Activated CD8-positive, alpha-beta memory T cell treated with anti-CD3 and anti-CD28 coated beads for 36 hours (primary cell): ENCODE data around the gene FBLN1. TPM values are rescaled to one million over a fixed set of nuclear protein-coding genes. Genes with fewer than 3 reads are reported as not detected.
"Not testable (repeated sequence)": the region's sequence is repeated elsewhere in the genome, so short reads cannot be mapped to it uniquely, and the experiment has no call there.

Source experiments
- CTCF ChIA-PET: fragments of 350-600 bp; sonication (Branson Sonifier 250); formaldehyde crosslinking; loops from one replicate; lab custom pipeline; 2021; ENCODE audit warnings: antibody characterized with exemption; lab: Charles Lee
- POLR2A ChIA-PET: fragments of 350-600 bp; sonication (Branson Sonifier 250); formaldehyde crosslinking; loops from one replicate; lab custom pipeline; 2021; ENCODE audit warnings: antibody characterized with exemption; lab: Charles Lee
- total RNA-seq, 2 experiments: library from RNA; stranded (reverse); gene quantifications; one replicate each; pipeline ENCODE4 v1.2.3, GENCODE V29; 2021

FBLN1 gene
- total RNA-seq, 2 experiments from 2014 or later: not detected

DNA sequence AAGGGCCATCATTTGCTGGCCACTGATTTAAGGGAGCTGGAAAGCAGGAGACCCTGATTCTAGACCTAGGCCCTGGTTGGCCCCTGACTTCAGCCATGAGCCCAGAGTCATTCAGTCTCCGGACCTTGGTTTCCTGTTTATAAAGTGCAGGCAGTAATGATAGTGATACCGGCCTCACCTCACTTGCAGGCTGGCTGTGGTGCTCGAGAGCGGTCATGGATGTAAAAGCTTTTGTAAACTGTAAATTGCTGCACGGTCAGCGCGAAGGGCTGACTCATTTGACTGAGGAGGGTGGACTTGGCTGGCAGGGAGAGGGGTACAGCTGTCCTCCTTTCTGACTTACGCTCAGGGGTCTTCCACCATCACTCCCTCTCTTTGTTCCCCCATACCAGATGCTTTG lies 37.4 kb downstream of the FBLN1 start:
- CTCF ChIA-PET: no interaction called here
- POLR2A ChIA-PET: no interaction called here

DNA sequence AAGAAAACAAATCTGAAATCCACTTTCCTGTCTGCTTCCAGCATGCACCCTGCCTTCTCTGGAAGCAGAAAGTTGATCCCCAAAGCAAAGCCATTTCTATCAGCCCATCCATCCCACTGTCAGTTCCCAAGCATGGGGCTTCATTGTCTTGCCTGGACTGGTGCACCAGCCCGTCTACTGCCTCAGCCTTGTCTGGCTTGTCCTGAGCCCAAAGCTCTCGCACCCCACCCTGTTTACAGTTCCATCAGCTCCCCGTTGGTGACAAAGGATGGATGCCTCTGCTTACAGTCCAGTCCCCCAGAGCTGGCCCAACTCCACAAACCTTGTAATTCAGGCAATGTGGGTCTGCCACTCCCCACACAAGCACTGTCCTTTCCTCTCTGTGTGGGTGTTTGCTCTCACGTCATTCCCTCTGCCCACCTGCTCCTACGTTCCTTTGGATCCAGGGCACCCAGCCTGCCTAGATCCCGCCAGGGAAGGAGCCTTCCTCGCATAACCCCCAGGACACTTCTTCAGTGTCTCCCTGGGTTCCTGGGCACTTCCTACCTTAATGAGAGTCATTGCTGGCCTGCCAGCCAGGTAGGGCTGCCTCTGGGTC lies 38.8 kb downstream of the FBLN1 start:
- POLR2A ChIA-PET: no interaction called here

DNA sequence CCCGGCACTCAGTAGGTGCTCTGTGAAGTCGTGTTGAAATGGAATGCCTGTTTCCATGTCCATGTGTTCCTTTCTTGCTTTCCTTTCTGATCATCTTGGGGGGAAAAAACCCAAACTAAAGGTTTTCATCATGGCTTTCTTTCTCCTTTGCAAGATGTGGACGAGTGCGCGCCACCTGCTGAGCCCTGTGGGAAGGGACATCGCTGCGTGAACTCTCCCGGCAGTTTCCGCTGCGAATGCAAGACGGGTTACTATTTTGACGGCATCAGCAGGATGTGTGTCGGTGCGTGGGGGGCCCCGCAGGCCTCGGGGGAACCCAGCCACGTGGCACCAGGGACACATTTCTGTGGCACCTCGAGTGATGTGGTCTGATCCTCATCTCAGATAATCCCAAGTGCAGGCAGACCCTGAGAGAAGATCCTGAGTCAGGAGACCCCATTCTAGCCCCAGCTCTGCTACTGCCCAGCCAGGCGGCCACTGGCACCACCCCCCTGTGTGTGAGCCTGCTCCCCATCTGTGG lies 39.4 kb downstream of the FBLN1 start:
- CTCF ChIA-PET: no interaction called here
- POLR2A ChIA-PET: no interaction called here

More for the DNA sequence above, 38.8 kb downstream of the FBLN1 start:
- CTCF ChIA-PET: no interaction called here

DNA sequence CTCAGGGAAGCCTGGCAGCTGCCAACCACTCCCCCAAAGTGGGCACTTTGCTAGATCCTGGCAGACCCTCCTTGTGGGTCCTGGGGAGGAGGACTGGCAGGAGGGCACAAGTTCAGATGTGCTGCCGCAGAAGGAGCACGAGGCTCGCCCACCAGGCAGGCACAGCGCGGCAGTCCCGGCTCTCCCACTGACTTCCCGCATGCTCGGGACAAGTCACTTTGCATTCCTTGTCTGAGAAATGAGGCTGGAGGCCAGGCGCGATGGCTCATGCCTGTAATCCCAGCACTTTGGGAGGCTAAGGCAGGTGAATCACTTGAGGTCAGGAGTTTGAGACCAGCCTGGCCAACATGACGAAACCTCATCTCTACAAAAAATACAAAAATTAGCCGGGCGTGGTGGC lies 40.1 kb downstream of the FBLN1 start:
- POLR2A ChIA-PET, CTCF ChIA-PET: not testable (repeated sequence)

DNA sequence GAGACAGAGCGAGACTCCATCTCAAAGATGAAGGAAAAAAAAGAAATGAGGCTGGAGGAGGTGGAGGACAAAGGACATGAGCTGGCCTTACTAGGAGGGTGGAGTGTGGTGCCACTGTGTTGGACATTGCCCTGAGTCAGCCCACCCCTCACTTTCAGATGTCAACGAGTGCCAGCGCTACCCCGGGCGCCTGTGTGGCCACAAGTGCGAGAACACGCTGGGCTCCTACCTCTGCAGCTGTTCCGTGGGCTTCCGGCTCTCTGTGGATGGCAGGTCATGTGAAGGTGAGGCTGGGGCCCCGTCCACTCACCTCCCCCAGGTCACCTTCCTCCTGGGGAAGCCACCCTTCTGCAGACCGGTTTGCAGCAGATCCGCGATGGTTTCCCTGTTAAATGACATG lies 40.6 kb downstream of the FBLN1 start:
- CTCF ChIA-PET: no interaction called here

DNA sequence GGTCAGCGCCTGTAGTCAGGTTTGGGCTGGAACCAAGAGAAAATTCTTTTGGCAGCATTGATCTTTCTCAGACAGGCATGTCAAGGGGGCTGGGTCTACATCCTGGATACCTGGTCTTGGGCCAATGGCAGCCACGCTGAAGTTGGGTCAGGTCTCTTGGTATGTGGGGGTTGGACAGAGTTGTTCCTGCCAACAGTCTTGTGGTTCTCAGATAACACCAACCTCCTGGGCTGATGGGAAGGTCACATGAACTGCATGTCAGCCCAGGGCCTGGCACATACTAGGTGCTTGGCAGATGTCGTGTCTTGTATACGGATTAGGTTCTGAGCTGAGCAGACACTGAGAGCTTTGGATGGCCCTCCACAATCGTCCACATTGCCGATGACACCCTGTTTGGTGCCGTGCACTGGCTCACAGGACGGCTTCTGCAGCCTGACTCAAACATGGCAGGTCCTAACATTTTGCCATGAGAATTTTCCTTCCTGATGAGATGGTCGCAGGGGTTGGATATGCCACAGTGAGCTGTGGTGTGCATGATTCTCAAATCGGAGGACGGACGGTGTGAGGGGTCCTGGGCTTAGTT lies 42.0 kb downstream of the FBLN1 start:
- POLR2A ChIA-PET: no interaction called here
- CTCF ChIA-PET: interaction anchor here (0.7 kb wide), 1 partner anchor 10 kb away, joined by 3 read pairs; no protein-coding TSS in a partner anchor

More for the DNA sequence above, 40.6 kb downstream of the FBLN1 start:
- POLR2A ChIA-PET: no interaction called here

DNA sequence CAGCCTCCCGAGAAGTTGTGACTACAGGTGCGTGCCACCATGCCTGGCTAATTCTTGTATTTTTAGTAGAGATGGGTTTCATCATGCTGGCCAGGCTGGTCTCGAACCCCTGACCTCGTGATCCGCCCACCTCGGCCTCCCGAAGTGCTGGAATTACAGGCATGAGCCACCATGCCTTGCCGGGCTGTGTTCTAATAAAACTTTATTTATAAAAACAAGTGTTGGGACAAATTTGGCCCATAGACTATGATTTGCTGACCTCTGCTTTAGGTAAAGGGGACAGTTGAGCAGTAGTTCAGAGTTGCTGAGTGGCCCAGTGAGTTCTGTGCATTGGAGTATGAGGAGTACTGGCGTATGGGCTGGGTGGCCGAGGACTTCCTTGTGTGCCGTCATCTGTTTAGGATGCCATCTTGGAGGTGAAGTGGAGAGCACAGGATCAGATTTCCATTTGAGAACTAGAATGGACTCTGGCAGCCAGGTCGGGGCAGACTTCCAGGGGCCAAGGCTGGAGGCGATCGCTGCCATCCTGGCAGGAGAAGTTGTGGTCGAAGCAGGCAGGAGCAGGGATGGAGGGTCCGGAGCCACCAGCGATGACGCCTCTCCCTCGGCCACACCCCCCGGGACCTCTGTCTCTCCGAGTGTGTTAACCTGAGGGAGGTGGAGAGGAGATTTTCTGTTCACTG lies 43.8 kb downstream of the FBLN1 start:
- POLR2A ChIA-PET: no interaction called here
- CTCF ChIA-PET: no interaction called here

DNA sequence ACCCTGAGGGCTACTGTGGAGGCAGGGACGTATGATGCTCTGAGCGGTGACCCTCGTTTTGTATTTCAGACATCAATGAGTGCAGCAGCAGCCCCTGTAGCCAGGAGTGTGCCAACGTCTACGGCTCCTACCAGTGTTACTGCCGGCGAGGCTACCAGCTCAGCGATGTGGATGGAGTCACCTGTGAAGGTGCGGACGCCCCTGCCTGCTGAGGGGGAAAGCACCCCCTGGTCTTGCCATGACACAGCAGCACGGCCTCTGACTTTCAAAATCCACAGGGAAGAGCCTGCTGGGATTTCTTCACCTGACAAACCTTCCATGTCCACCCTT lies 44.3 kb downstream of the FBLN1 start:
- CTCF ChIA-PET: no interaction called here
- POLR2A ChIA-PET: no interaction called here

DNA sequence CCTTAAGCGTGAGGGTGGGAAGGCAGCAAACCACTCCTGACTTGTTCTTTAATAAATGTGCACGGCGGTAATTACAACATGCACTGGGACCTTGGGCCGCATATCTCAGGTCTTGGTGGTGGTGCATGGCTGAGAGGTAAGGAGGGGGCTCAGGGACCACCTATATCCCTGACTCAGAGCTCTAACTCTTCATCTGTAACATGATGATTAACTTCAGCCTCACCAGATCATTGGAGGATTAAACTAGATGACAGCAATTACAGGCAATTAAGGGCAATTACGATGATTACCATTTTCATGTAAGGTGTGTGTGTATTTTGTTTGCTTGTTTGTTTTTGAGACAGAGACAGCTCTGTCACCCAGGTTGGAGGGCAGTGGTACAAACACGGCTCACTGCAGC lies 45.0 kb downstream of the FBLN1 start:
- ChIA-PET CTCF (no interaction called here), POLR2A (no interaction called here)

DNA sequence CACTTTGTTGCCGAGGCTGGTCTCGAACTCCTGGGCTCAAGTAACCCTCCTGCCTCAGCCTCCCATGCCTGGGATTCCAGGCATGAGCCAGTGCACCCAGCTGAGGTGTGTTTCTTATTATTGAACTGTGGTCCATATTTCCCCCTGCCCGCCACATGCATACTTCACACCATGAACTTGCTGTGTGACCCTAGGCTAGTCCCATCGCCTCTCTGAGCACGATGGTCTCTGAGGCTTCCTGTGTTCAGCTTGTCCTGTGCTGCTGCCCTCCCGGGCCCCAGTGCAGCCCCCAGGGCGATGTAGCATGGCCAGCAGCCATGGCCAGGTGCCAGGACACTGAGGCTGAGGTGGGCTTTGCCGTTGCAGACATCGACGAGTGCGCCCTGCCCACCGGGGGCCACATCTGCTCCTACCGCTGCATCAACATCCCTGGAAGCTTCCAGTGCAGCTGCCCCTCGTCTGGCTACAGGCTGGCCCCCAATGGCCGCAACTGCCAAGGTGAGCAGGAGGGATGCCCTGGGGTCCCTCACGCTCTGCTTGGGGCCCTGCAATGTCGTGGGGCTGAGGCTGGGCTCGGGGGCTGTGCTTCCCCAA lies 45.7 kb downstream of the FBLN1 start:
- POLR2A ChIA-PET: no interaction called here
- CTCF ChIA-PET: no interaction called here

DNA sequence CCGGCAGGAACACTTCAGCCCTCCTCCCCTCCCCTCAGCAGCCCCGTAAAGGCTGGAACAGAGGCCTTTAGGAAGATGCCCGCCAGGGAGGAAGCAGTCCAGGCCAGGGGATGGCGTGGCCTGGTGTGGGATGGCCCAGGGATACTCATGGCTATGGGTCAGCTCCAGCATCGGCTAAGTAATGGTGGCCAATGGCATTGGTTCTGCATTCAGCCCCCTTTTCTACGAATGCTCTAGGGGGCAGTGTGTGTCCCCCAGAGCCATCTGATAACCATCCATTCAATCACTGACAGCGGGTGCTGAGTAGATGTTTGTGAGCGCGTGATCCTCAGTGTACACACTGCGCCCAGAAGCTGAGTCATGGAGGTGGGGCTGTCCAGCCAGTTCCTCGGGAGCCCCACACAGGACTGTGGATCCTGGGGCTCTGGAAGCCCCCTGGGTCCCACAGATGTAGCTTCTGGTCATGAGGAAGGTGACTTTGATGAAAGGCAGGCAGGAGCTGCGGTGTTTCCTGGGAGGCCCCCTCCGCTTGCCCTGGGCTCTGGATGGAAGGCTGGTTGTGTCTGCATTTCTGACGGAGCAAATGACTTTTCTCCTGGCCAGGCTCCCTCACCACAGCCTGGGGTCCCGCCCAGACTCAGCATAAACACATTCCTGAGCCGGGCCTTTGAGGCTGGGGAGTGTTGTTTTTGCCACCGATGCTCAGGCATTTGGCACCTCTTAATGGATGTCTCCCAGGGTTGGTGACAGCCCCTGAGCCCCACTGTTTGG lies 46.5 kb downstream of the FBLN1 start:
- POLR2A ChIA-PET: no interaction called here

DNA sequence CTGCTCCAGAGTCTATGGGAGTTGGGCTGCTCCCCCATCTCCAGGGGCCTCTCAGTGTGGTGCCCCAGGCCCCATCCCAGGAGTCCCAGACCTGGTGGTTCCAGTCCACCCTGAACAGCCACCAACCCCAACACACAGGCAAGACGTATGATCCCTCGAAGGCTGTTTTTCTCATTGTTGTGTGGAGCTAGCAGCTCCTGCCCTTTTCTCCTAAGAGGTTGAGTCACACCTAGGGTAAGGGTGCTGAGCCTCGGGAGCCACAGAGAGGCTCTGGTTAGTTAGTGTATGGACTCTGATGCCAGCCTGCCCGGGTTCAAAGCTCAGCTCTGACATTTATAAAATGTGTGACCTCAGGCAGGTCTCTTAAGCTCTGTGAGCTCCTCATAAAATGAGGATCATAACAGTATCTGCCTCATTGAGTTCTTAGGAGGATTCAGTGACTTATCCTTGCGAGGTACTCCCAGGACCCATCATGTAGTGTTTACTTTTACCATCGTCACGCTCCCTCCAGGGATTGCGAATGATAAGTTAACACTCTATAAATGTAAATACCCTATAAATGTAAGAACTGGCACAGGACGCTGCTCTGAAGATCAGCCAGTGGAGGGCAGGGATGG lies 47.2 kb downstream of the FBLN1 start:
- POLR2A ChIA-PET: no interaction called here
- CTCF ChIA-PET: no interaction called here

More for the DNA sequence above, 46.5 kb downstream of the FBLN1 start:
- CTCF ChIA-PET: no interaction called here

DNA sequence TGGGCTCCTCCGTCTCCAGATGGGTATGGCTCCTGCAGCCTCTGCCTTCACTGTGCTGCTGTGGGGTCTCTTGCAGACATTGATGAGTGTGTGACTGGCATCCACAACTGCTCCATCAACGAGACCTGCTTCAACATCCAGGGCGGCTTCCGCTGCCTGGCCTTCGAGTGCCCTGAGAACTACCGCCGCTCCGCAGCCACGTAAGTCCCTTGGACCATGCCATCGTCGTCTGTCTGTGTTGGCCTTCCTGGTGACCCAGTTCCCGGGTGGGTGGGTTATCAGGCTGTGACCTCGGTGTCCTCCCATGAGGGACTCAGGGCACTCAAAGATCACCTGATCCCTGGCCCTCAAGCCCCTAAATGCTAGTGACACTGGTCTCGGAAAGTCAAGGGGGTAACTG lies 47.7 kb downstream of the FBLN1 start:
- POLR2A ChIA-PET: no interaction called here
- CTCF ChIA-PET: no interaction called here

DNA sequence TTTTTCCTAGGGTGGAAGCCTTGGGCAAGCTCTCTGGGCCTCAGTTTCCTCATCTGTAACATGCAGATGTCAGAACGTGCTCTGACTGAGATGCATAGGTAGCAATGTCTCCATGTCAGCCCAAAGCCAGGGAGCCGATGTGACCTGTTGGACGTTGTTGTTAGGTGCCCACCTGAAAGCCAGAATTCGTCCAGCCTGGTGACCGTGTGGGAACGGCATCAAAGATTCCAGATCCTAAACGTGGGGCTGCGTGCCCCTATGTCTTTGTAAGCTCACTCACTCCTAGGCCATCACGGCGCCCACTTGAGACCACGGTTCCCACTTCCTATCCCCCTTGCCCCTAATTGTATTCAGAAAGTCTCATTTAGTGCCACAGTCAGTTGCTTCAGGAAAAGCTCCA lies 48.2 kb downstream of the FBLN1 start:
- ChIA-PET CTCF (no interaction called here), POLR2A (no interaction called here)

DNA sequence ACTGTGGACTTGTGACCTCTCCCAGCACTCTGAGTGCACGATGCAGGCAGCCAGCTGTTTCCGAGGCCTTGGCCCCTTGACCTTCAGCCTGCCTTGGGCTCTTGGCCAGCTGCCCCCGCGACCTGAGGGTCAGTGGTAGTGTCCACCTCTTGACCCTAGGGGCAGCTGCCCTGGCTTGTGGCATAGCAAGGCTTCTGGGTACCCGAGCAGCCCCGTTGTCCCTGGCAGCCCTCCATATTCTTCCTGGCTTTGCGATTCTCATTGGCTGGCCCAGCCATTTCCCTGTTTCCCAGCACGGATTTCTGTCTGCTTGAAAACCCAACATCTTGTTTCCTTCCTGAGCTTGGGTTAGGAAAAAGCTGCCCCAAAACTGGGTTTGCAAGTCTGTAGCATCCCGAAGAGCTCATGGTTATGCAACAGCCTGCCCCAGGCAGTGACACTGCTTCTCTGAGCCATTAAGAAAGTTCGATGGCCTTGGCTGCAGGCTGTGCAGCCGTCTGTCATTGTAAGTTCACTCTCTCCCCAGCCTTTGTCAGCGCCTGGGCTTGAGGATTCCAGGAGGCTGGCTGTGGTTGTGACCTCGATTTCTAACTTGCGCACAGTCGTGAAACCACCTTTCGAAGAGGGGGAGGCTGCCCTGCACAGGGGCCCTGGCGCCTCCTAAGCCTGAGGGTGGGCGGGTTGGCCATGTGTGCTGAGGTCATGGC lies 48.8 kb downstream of the FBLN1 start:
- CTCF ChIA-PET: no interaction called here
- POLR2A ChIA-PET: no interaction called here

DNA sequence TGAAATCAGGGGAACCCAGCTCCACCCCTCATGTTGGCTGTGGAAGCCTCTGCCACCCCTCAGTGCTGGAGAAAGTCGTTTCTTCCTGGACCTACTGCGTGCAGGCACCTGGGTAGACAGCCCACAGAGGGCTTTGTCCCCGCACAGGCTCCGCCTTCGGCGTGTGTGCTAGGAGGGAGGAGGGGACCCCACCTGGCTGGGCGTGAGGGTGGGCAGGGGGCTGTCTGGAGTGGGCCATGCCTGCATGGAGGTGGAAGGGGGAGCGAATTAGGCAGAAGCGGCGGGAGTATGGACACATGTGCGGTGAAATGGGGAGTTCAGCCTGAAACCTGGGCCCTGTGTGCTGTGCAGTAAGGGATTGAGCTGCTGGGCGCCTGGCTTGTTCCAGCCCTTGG lies 49.3 kb downstream of the FBLN1 start:
- CTCF ChIA-PET: no interaction called here
- POLR2A ChIA-PET: interaction anchor here (0.6 kb wide), 1 partner anchor 207 kb away, joined by 4 read pairs; no protein-coding TSS in a partner anchor

DNA sequence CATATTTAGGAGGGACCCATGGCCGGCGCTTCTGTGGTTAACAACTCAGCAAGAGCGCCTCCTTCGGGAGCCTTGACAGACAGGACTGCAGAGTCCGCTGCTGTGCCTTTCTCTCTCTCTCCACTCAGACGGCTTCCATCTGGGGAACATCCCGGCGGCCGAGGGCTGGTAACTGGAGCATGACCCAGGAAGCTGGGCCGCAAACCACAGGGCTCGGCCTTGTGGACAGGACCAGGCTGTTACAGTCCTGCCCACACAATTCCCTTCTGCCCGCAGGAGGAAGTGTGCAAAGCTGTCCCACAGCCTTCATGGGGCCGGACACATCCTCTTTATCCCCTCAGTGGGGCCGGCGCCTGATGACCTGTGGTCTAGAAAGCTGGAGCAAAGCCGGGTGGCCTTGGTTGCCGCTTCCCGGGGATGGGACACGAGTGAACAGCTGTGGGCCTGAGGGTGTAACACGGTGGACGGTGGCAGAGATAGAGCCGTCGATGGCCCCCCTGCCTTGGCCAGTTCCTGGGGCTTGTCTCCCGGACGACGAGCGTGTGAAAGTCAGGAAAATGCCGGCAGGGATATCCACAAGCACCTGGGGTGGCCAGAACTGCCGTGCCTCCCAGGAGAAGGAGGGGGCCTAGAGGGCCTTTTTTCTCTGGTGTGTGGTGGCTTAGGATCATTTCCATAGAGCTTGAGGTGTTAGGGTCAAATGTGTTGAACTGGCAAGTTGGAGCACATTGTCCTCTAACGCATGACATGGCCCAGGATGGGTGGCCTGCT lies 50.1 kb downstream of the FBLN1 start:
- POLR2A ChIA-PET: interaction anchor here (0.6 kb wide), 1 partner anchor 207 kb away, joined by 4 read pairs; no protein-coding TSS in a partner anchor
- CTCF ChIA-PET: interaction anchor here (1.3 kb wide), 1 partner anchor 283 kb away, joined by 3 read pairs; no protein-coding TSS in a partner anchor
